Sigmoid colon (tissue), 4 donors: ENCODE data around the gene SLC12A9.

Experiments used
- POLR2A ChIP-seq, 2 donors: fragments of 450-650 bp; IDR thresholded peaks; one replicate each; pipeline ENCODE4 v1.6.1; 2016; ENCODE audit warnings: antibody characterized with exemption in 2 of 2, mild to moderate bottlenecking in 2 of 2, moderate library complexity in 2 of 2
- POLR2AphosphoS5 ChIP-seq, 4 donors: sonication (generic); formaldehyde crosslinking; IDR thresholded peaks; one replicate each; pipeline ENCODE4 v1.6.1; 2017; ENCODE audit warnings: antibody characterized with exemption in 4 of 4
- TF ChIP-seq, protein P1 (sequence below), 4 experiments: fragments of 450-650 bp in 3 of 4; fragments of 200-600 bp in 1 of 4; IDR thresholded peaks; one replicate each; pipeline ENCODE4 v1.5.1; 2016 to 2019; ENCODE audit warnings: antibody characterized with exemption in 4 of 4, mild to moderate bottlenecking in 3 of 4, moderate library complexity in 2 of 4

DNA sequence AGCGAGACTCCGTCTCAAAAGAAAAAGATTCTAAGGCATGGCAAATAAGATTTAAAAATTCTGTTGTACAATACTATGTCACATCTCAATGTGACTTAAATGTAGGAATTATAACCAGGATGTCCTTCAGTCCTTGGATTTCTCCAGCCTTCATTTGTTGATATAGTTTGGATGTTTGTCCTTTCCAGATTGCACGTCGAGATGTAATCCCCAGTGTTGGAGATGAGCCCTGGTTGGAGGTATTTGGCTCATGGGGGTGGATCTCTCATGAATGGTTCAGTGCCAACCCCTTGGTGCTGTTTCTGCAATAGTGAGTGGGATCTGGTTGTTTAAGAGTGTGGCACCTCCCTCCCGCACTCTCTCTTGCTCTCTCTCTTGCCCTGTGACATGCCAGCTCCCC, 56.0 kb downstream of the SLC12A9 start:
- no peak for TF ChIP-seq POLR2A (IDR thresholded peaks at IDR 0.05)
- TF ChIP-seq, protein P1, sequence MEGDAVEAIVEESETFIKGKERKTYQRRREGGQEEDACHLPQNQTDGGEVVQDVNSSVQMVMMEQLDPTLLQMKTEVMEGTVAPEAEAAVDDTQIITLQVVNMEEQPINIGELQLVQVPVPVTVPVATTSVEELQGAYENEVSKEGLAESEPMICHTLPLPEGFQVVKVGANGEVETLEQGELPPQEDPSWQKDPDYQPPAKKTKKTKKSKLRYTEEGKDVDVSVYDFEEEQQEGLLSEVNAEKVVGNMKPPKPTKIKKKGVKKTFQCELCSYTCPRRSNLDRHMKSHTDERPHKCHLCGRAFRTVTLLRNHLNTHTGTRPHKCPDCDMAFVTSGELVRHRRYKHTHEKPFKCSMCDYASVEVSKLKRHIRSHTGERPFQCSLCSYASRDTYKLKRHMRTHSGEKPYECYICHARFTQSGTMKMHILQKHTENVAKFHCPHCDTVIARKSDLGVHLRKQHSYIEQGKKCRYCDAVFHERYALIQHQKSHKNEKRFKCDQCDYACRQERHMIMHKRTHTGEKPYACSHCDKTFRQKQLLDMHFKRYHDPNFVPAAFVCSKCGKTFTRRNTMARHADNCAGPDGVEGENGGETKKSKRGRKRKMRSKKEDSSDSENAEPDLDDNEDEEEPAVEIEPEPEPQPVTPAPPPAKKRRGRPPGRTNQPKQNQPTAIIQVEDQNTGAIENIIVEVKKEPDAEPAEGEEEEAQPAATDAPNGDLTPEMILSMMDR (IDR thresholded peaks at IDR 0.05): no peak
- TF ChIP-seq POLR2AphosphoS5 (IDR thresholded peaks at IDR 0.05): no peak
